Lung (tissue), 12 donors: Measurements from ENCODE around the gene PPAT. TPM values are rescaled to one million over a fixed set of nuclear protein-coding genes. Genes with fewer than 3 reads are reported as not detected.
A peak's percentile ranks its signal among the peaks of the same experiment; 100 is the strongest.

Experiments used
- ATAC-seq: fragments of 200-7000 bp; cut with Tn5 transposase; one replicate; pipeline ENCODE4 v1.9.1; 2020; ENCODE audit warnings: moderate number of reproducible peaks; ENCODE audit not compliant: insufficient read depth, low FRiP score
- DNase-seq, 3 donors: peaks; one replicate each; pipeline ENCODE4 v3.0.0-alpha.2; 2013 to 2017
- H3K27ac ChIP-seq, 2 donors: one replicate each; pipeline ENCODE4 v1.5.1; 2013; ENCODE audit warnings: mild to moderate bottlenecking in 2 of 2, moderate library complexity in 2 of 2, control low read depth in 1 of 2, inconsistent platforms in 1 of 2, low read depth in 1 of 2, low read length in 1 of 2
- H3K27me3 ChIP-seq, 3 donors: one replicate each; pipeline ENCODE4 v1.5.1; 2013; ENCODE audit warnings: low read length in 2 of 3; ENCODE audit not compliant: control insufficient read depth in 3 of 3, insufficient read depth in 3 of 3
- H3K36me3 ChIP-seq, 4 donors: one replicate each; pipeline ENCODE4 v1.5.1; 2013; ENCODE audit warnings: low read length in 4 of 4, mild to moderate bottlenecking in 1 of 4, moderate library complexity in 1 of 4; ENCODE audit not compliant: control insufficient read depth in 4 of 4, insufficient read depth in 4 of 4
- H3K4me1 ChIP-seq, 5 donors: one replicate each; pipeline ENCODE4 v1.5.1; 2013; ENCODE audit warnings: low read length in 5 of 5, mild to moderate bottlenecking in 2 of 5, moderate library complexity in 1 of 5; ENCODE audit not compliant: control insufficient read depth in 5 of 5, insufficient read depth in 5 of 5
- H3K4me3 ChIP-seq: one replicate; pipeline ENCODE4 v1.5.1; 2013; ENCODE audit warnings: mild to moderate bottlenecking, control low read depth, moderate library complexity
- H3K9ac ChIP-seq, 2 donors: one replicate each; pipeline ENCODE4 v1.5.1; 2013; ENCODE audit warnings: low read length in 2 of 2, control low read depth in 1 of 2; ENCODE audit not compliant: insufficient read depth in 1 of 2
- H3K9me3 ChIP-seq, 4 donors: one replicate each; pipeline ENCODE4 v1.5.1; 2013; ENCODE audit warnings: low read length in 3 of 4, mild to moderate bottlenecking in 1 of 4, moderate library complexity in 1 of 4; ENCODE audit not compliant: control insufficient read depth in 4 of 4, insufficient read depth in 3 of 4
- CTCF ChIP-seq: IDR thresholded peaks from 2 replicates; pipeline ENCODE4 v1.5.1; 2012; ENCODE audit warnings: mild to moderate bottlenecking; ENCODE audit errors: control extremely low read depth, extremely low read depth
- WGBS, 2 donors: extraction: QIAGEN DNeasy Blood & Tissue Kit; methylation state at CpG; one replicate each; pipeline ENCODE4 v1.1.7; 2013; 5-methylcytosine and 5-hydroxymethylcytosine counted together
- polyA plus RNA-seq, 2 donors: library from polyadenylated mRNA; stranded (reverse); fragments of 200-250 nt; gene quantifications; one replicate each; pipeline ENCODE4 v1.2.1, GENCODE V29; 2013
- total RNA-seq, 2 donors: library from RNA; depleted of rRNA in 1 of 2; stranded (reverse); fragments of >200 nt in 1 of 2; gene quantifications; one replicate each; pipeline ENCODE4 v1.2.1, GENCODE V29; 2014 to 2021
- donor health status: control.
- donor health status: control.
- donor health status: Bipolar disorder and iron deficiency.
- donor health status: healthy.
- donor health status: DM: yes; HTN: yes; CAD: no.

Gene PPAT
- total and polyA plus RNA-seq, 4 donors, result 2.0 to 10.7 (median 6.0) TPM

- H3K9me3 ChIP-seq, result no peaks in the 10 kb centered on the region
- no peaks in the 10 kb centered on the region for H3K27me3 ChIP-seq
- H3K27ac ChIP-seq, result no peak overlapping the region
- no peak for TF ChIP-seq CTCF
- no peak overlapping the region for H3K9ac ChIP-seq
- peak in 1 of 3 donors; percentile 24 for DNase-seq
- H3K36me3 ChIP-seq, result peaks cover 0 to 10% (median 1%) of the 10 kb centered on the region in 4 donors
- no peak overlapping the region for H3K4me3 ChIP-seq
- no peak for ATAC-seq
- 92 to 93% methylated on average over 1 of the region's 1 CpG for WGBS, 2 donors
- H3K4me1 ChIP-seq, result peaks cover 0 to 5% (median 0%) of the 10 kb centered on the region in 5 donors
These were observed 60.5 kb downstream of the PPAT start for GRCh38 chr4:56374956-56375355.

- H3K36me3 ChIP-seq, result peaks cover 0 to 11% (median 4%) of the 10 kb centered on the region in 4 donors
- DNase-seq (no peak), ATAC-seq (no peak)
- peaks cover 0 to 5% (median 0%) of the 10 kb centered on the region in 5 donors for H3K4me1 ChIP-seq
- H3K27me3 ChIP-seq, result no peaks in the 10 kb centered on the region
- H3K9ac ChIP-seq, result no peak overlapping the region
- TF ChIP-seq CTCF, result no peak
- H3K9me3 ChIP-seq, result no peaks in the 10 kb centered on the region
- no peak overlapping the region for H3K4me3 ChIP-seq
- no peak overlapping the region for H3K27ac ChIP-seq
- 80 to 92% methylated on average over 1 of the region's 1 CpG for WGBS, 2 donors
These were observed 62.6 kb downstream of the PPAT start for GRCh38 chr4:56372774-56373173.

- WGBS, 2 donors, result 68 to 82% methylated on average over 8 of the region's 8 CpGs
- DNase-seq (peak in 2 of 3 donors; percentile 25 to 64), ATAC-seq (no peak)
- H3K27me3 ChIP-seq, result no peaks in the 10 kb centered on the region
- no peak overlapping the region for H3K27ac ChIP-seq
- H3K9ac ChIP-seq, result peak overlapping the region in 1 of 2 donors; percentile 33
- H3K9me3 ChIP-seq, result no peaks in the 10 kb centered on the region
- H3K4me3 ChIP-seq, result no peak overlapping the region
- TF ChIP-seq CTCF, result no peak
- peaks cover 0 to 11% (median 4%) of the 10 kb centered on the region in 4 donors for H3K36me3 ChIP-seq
- peaks cover 0 to 5% (median 0%) of the 10 kb centered on the region in 5 donors for H3K4me1 ChIP-seq
These were observed 63.8 kb downstream of the PPAT start for GRCh38 chr4:56371426-56372220.
